Raji (cell line): ENCODE results near the gene FSCN2.

Experiments used
- POLR2A ChIP-seq: IDR thresholded peaks from 2 replicates; pipeline ENCODE4 v1.6.1; 2011; ENCODE audit warnings: low read depth, low read length, control low read depth; ENCODE audit not compliant: insufficient read depth

Gene FSCN2

DNA sequence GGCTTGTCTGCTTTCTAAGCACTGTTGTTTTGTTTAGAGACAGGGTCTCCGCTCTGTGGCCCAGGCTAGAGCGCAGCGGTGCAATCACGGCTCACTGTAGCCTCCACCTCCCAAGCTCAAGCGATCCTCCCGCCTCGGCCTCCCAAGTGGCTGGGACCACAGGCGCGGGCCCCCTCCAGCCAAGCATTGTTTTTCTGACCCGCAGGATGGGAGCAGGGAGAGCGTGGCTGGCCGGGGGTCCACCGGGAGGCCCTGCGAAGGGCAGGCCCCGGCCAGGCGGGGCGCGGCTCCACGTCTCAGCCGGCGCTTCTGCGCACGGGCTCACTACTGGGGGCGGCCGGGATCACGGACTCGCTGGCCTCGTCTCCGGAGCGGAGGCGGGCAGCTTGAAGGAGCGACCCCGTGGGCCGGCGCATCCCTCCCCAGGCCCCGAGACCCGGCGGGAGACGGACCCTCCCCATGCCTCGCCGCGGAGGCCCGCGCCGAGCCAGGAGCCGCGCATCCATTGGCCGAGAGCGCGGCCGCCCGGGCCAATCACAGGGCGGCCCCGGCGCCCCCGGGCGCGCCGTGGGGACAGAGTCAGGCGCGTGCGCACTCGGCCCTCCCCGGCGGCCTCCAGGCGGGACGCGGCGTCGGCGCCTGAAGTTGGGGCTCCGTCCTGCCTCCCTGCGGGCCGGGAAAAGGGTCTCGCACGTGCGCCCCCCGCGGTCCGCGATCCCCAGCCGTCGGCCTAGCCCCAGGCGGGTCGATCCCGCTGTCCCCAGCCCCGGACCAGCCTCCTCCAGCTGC, 40.5 kb upstream of the FSCN2 start:
- TF ChIP-seq POLR2A = no peak

GRCh38 chr17:81488276-81488860, 39.8 kb upstream of the FSCN2 start:
- no peak for TF ChIP-seq POLR2A

- no peak for TF ChIP-seq POLR2A
Measured at GRCh38 chr17:81489012-81489997, 38.9 kb upstream of the FSCN2 start.

DNA sequence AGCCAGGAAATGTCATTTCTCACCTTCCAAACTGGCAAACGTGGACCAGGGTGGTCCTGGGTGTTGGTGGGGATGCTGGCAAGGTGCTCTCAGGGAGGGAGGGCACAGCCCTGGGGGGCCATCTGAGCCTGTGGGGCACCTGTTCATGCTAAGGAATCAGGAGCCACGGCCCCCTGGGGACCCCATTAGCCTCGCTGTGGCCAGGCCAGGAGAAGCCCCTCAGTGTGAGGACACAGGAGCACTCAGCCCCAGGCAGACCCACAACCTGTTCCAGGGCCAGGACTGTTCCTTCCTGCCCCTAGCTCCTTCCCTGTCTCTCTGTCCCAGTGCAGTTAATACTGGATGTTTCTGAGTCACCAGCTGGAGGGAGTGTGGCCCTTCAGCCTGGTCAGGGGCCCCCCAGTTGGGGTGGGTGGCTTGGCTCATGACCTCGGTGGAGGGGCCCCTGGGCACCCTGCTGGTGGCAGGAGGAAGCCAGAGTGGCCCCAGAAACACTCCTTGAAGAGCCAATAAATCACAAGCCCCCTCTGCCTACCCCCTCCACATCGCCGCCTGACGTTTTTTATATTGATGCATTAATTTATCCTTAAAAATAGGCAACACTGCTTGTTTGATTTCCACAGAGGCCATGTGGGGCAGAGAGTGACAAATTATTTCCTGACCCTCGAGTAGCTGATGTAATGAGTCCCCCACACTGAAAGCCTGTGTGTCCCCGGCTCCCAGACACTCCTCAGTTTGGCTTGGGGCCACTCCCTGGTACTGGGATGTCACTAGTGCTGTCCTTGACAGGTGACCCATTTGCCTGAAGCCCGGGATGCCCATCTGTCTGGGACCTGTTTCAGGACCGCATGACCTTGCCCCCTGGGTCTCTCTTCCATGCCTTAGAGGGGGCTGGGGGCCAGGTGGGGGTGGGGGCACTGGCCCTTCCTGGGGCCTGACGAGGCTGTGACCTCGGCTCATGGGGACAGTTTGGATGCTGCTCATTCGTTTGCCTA, 37.9 kb upstream of the FSCN2 start:
- no peak for TF ChIP-seq POLR2A

DNA sequence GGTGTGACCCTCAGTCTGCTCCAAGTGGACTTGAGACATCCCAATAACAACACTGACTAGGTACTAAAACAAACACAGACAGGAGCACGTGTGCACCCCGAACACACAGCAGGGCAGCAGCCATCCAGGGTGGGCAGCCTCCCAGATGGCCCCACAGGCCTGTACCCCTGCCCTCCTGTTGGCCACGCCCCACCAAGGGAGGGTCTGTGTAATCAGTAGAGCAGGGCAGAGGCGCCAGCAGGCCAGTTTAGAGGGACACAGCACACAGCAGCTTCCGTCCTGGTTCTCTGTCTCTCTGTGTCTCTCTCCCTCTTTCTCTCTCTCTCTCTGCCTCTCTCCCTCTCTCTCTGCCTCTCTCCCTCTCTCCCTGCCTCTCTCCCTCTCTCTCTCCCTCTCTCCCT, 37.0 kb upstream of the FSCN2 start:
- no peak for TF ChIP-seq POLR2A

DNA sequence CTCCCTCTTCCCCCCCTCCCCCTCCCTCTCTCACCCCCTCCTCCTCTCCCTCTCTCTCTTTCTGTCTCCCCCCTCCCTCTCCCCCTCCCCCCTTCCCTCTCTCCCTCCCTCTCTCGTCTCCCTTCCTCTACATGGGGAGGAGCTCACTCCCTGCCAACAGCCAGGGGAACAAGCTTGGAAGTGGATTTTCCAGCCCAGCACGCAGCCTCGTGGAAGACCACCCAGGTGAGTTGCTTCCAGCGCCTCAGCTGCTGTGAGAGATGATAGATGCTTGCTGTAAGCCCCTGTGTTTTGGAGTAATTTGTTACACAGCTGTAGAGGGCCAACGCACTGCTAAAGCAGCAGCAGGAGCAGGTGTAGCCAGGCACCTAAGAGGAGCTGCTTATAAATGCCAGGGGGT, 36.4 kb upstream of the FSCN2 start:
- TF ChIP-seq POLR2A = no peak

GRCh38 chr17:81492202-81492601, 36.0 kb upstream of the FSCN2 start:
- no peak for TF ChIP-seq POLR2A

DNA sequence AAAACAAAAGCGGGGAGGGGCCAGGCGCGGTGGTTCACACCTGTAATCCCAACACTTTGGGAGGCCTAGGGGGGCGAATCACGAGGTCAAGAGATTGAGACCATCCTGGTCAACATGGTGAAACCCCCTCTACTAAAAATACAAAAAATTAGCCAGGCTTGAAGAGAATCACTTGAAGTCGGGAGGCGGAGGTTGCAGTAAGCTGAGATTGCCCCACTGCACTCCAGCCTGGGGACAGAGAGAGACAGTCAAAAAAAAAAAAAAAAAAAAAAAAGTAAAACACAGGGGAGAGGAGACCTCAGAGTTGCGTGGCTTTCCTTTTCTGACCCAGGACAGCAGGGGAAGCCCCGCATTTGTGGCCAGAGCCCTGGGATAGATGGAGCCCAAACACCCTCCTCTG, 35.5 kb upstream of the FSCN2 start:
- no peak for TF ChIP-seq POLR2A

- no peak for TF ChIP-seq POLR2A
Measured at GRCh38 chr17:81493198-81494038, 34.8 kb upstream of the FSCN2 start.

DNA sequence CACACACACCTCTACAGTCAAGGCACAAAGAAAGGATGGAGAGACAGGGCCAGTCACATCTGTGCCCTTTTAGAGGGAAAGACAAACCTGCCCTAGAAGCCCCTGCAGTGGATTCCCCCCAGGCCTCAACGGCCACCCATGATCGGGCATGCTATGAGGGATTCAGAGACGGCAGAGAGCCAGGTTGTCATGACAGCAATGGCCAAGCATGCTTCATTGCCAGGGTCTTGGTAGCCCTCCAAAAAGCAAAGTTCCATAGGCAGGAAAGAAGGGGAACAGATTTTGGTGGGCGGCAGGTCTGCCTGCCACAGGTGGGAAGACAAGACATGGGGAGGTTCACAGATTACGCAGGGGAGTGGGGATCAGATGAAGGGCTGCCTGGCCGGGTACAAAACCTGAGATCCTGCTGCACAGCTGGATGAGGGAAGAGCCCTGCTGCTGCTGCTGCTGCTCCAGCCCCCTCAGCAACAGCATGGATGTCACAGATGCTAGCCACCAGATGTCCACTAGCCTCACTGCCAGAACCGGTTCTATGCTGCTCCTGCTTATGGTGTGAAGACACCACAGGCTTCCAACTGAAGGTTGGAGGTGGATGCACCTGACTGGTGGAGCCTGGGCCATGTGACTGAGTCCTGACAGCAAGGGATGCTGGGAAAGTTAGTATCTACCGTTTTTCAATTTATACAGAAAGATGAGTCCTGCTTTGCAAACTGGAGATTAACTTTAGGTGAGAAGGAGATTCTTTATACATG, 33.4 kb upstream of the FSCN2 start:
- TF ChIP-seq POLR2A = peak; percentile 48

- no peak for TF ChIP-seq POLR2A
Measured at GRCh38 chr17:81498953-81499600, 29.1 kb upstream of the FSCN2 start.

DNA sequence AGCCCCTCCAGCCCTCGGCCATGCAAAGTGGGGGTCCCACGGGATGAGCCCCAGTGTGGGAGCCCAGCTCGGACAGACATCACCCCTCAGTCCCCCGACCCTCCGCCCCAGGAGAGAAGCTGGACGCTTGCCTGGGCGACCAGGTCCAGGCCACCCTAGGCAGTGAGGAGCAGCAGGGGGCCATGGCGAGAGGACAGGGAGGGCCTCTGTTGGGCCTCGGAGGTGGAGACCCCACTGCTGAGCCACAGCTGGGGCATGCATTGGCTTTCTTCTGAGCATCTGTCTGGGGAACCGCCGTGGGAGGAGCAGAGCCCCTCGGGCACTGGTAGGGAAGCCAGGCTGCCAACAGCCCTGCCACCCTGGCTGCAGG, 28.6 kb upstream of the FSCN2 start:
- no peak for TF ChIP-seq POLR2A

DNA sequence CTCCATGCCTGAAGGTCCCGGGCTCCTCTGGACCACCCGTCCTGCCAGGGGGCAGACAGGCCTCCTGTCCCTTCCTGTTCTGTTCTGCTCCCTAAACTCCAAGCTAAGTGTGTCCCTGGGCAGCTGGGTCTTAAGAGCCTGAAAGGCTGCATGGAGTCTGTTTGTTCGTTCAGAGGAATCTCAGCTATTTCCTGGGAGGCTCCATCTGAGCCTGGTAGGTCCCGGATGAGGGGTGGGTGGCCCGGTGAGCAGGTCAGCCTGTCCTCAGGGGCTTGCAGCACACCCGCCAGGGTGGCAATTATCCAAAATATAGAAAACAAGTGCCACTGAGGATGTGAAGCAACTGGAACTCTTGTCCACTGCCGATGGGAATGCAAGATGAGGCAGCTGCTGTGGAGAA, 28.1 kb upstream of the FSCN2 start:
- TF ChIP-seq POLR2A = no peak

GRCh38 chr17:81502471-81503017, 25.6 kb upstream of the FSCN2 start:
- TF ChIP-seq POLR2A = no peak
